ENCODE results near the gene FHOD3. TPM values are rescaled to one million over a fixed set of nuclear protein-coding genes. Genes with fewer than 3 reads are reported as not detected.
A peak's percentile ranks its signal among the peaks of the same experiment; 100 is the strongest.

Gene FHOD3
- total and polyA plus RNA-seq, 2 of the 4 experiments (the other 2 are of a cell fraction): 14.6 to 16.0 TPM

DNA sequence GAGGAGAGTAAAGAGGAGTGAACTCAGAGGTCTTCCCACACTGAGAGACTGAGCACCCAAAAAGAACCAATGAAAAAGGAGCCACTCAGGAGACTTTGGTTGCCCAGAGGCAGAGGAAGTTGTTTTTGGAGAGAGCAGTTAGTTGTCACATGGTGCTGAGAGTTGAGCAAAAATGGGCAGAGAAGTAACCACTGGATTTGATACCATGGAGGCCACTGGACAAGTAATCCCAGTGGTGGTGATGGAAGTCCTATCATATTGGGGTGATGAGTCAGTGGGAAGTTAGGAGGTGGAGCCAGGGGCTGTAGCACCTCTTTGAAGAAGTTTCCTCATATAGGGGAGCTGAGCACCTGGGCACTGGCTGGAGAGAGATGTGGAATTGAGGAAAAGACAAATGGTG, 295.5 kb downstream of the FHOD3 start:
- intact Hi-C loops (cut with micrococcal nuclease) (no loop called here), in situ Hi-C loops (cut with MboI; ENCODE audit: low sequenced_read_pairs) (no loop called here), dilution Hi-C loops (cut with HindIII; ENCODE audit: low sequenced_read_pairs, unreplicated experiment) (no loop called here)
- Histone ChIP-seq H2BK5ac (ENCODE audit: low read depth, low read length, poor library complexity, severe bottlenecking) (no peak overlapping the region), H2BK15ac (ENCODE audit: low read depth, low read length) (no peak overlapping the region), H2AK9ac (replicated peaks; ENCODE audit: low read depth, low read length, poor library complexity) (peak overlapping the region; percentile 35), H3K27me3 (ENCODE audit: control insufficient read depth, insufficient read depth, low read length) (no peaks in the 10 kb centered on the region), H4K91ac (ENCODE audit: insufficient read depth, low read depth, low read length) (no peak overlapping the region), H2BK20ac (ENCODE audit: low read depth, low read length) (peak overlapping the region; percentile 33; the same call in 1 of the 2 replicates), H4K8ac (ENCODE audit: low read depth in 2 of 2, low read length in 2 of 2) (peak overlapping the region in 1 of 2 experiments; percentile 2; a peak in 1 of 4 replicates), H3K14ac (replicated peaks; ENCODE audit: low read depth, low read length) (peak overlapping the region; percentile 57), H3K9ac (ENCODE audit: low read depth, low read length) (no peak overlapping the region), H2AK5ac (ENCODE audit: low read depth, low read length) (no peak overlapping the region), H3K4me3 (ENCODE audit: insufficient read depth, low read depth, low read length) (no peak overlapping the region), H3K9me3 (ENCODE audit: control insufficient read depth, insufficient read depth, low read length) (no peaks in the 10 kb centered on the region), H3K4me2 (ENCODE audit: low read depth, low read length) (no peak overlapping the region), H3K36me3 (ENCODE audit: control insufficient read depth, insufficient read depth, low read length) (no peaks in the 10 kb centered on the region), H2BK120ac (ENCODE audit: low read depth, low read length) (no peak overlapping the region), H4K20me1 (ENCODE audit: insufficient read depth, low read length) (no peaks in the 10 kb centered on the region), H3K4me1 (ENCODE audit: control insufficient read depth, insufficient read depth, low read length) (peaks cover 6% of the 10 kb centered on the region), H3K4ac (ENCODE audit: low read depth, low read length) (no peak overlapping the region), H3K23ac (ENCODE audit: low read depth, low read length) (no peak overlapping the region), H3K27ac (ENCODE audit: insufficient read depth, low read length) (no peak overlapping the region), H3K79me1 (ENCODE audit: low read depth in 1 of 2, low read length in 2 of 2) (no peaks in the 10 kb centered on the region), H3K18ac (ENCODE audit: low read depth, low read length) (no peak overlapping the region; the same call in 1 of the 2 replicates), H4K5ac (ENCODE audit: low read depth, low read length) (no peak overlapping the region), H2AFZ (replicated peaks; ENCODE audit: low read length, poor library complexity) (no peak overlapping the region), H3K56ac (ENCODE audit: extremely low read depth, insufficient read depth, low read length) (no peak overlapping the region), H3K9me1 (ENCODE audit: insufficient read depth, low read length) (peaks cover 11% of the 10 kb centered on the region)
- TF ChIP-seq FOS (IDR thresholded peaks at IDR 0.05; ENCODE audit: low read depth, low read length) (no peak), CHD1 (IDR thresholded peaks at IDR 0.05; ENCODE audit: low read depth, low read length) (no peak), NFE2L2 (IDR thresholded peaks at IDR 0.05; ENCODE audit: low read depth, low read length) (no peak), CEBPB (IDR thresholded peaks at IDR 0.05; ENCODE audit: low read depth, low read length) (no peak), MAZ (IDR thresholded peaks at IDR 0.05; ENCODE audit: borderline replicate concordance, low read depth, low read length) (no peak), POLR2A (IDR thresholded peaks at IDR 0.05; ENCODE audit: low read depth, low read length) (no peak), BHLHE40 (IDR thresholded peaks at IDR 0.05; ENCODE audit: low read depth, low read length) (no peak)
- TF ChIP-seq, protein P1, sequence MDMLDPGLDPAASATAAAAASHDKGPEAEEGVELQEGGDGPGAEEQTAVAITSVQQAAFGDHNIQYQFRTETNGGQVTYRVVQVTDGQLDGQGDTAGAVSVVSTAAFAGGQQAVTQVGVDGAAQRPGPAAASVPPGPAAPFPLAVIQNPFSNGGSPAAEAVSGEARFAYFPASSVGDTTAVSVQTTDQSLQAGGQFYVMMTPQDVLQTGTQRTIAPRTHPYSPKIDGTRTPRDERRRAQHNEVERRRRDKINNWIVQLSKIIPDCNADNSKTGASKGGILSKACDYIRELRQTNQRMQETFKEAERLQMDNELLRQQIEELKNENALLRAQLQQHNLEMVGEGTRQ (IDR thresholded peaks at IDR 0.05; ENCODE audit: low read depth, low read length): no peak
- TF ChIP-seq, protein P2, sequence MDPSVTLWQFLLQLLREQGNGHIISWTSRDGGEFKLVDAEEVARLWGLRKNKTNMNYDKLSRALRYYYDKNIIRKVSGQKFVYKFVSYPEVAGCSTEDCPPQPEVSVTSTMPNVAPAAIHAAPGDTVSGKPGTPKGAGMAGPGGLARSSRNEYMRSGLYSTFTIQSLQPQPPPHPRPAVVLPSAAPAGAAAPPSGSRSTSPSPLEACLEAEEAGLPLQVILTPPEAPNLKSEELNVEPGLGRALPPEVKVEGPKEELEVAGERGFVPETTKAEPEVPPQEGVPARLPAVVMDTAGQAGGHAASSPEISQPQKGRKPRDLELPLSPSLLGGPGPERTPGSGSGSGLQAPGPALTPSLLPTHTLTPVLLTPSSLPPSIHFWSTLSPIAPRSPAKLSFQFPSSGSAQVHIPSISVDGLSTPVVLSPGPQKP (IDR thresholded peaks at IDR 0.05; ENCODE audit: borderline replicate concordance, low read depth, low read length): no peak
- TF ChIP-seq, protein P3, sequence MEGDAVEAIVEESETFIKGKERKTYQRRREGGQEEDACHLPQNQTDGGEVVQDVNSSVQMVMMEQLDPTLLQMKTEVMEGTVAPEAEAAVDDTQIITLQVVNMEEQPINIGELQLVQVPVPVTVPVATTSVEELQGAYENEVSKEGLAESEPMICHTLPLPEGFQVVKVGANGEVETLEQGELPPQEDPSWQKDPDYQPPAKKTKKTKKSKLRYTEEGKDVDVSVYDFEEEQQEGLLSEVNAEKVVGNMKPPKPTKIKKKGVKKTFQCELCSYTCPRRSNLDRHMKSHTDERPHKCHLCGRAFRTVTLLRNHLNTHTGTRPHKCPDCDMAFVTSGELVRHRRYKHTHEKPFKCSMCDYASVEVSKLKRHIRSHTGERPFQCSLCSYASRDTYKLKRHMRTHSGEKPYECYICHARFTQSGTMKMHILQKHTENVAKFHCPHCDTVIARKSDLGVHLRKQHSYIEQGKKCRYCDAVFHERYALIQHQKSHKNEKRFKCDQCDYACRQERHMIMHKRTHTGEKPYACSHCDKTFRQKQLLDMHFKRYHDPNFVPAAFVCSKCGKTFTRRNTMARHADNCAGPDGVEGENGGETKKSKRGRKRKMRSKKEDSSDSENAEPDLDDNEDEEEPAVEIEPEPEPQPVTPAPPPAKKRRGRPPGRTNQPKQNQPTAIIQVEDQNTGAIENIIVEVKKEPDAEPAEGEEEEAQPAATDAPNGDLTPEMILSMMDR (conservative IDR thresholded peaks at IDR 0.05; ENCODE audit: low read depth, low read length): no peak
- ChIA-PET CTCF (no interaction called here), POLR2A (ENCODE audit: unreplicated experiment) (no interaction called here)
- DNase-seq (peak; percentile 15), ATAC-seq (ENCODE audit: low read depth) (peak; percentile 33)
- no TSS peak for BruUV-seq (replicated peaks)

All from IMR-90 (cell line).